Endodermal cell (in vitro differentiated cells): ENCODE measurements around the gene ZNF70. TPM values are rescaled to one million over a fixed set of nuclear protein-coding genes. Genes with fewer than 3 reads are reported as not detected.
A peak's percentile ranks its signal among the peaks of the same experiment; 100 is the strongest.

Experiments
- DNase-seq: peaks from one replicate; pipeline ENCODE4 v3.0.0-alpha.2; 2017
- H3K27ac ChIP-seq: 2 replicates; pipeline ENCODE4 v1.5.1; 2013; ENCODE audit warnings: mild to moderate bottlenecking, low read depth, low read length, moderate library complexity
- H3K27me3 ChIP-seq: 2 replicates; pipeline ENCODE4 v1.6.1; 2013; ENCODE audit warnings: mild to moderate bottlenecking, low read length, moderate library complexity; ENCODE audit not compliant: insufficient read depth, control insufficient read depth, poor library complexity, severe bottlenecking
- H3K36me3 ChIP-seq: 2 replicates; pipeline ENCODE4 v1.7.0; 2013; ENCODE audit warnings: mild to moderate bottlenecking, low read length, moderate library complexity; ENCODE audit not compliant: control insufficient read depth, insufficient read depth
- H3K4me1 ChIP-seq: one replicate; pipeline ENCODE4 v1.7.0; 2013; ENCODE audit warnings: low read length; ENCODE audit not compliant: control insufficient read depth, insufficient read depth
- H3K4me3 ChIP-seq: 2 replicates; pipeline ENCODE4 v1.5.1; 2013; ENCODE audit warnings: mild to moderate bottlenecking, low read length, moderate library complexity
- H3K9ac ChIP-seq: 2 replicates; pipeline ENCODE4 v1.6.1; 2013; ENCODE audit warnings: mild to moderate bottlenecking, low read length, moderate library complexity; ENCODE audit not compliant: poor library complexity, severe bottlenecking; ENCODE audit errors: extremely low read depth
- H3K9me3 ChIP-seq: 2 replicates; pipeline ENCODE4 v1.6.1; 2013; ENCODE audit warnings: mild to moderate bottlenecking, low read length, moderate library complexity; ENCODE audit not compliant: control insufficient read depth
- H3K27ac Mint-ChIP-seq: 2 replicates; pipeline ENCODE4 v1.8.0; 2020; ENCODE audit warnings: mixed read lengths
- H3K27me3 Mint-ChIP-seq: 2 replicates; pipeline ENCODE4 v1.8.0; 2021; ENCODE audit warnings: mild to moderate bottlenecking, mixed read lengths; ENCODE audit not compliant: insufficient read depth
- H3K36me3 Mint-ChIP-seq: 2 replicates; pipeline ENCODE4 v1.8.0; 2020; ENCODE audit warnings: low read depth, mixed read lengths
- H3K4me1 Mint-ChIP-seq: 2 replicates; pipeline ENCODE4 v1.8.0; 2020; ENCODE audit warnings: mixed read lengths
- H3K4me3 Mint-ChIP-seq: 2 replicates; pipeline ENCODE4 v1.8.0; 2020; ENCODE audit warnings: mild to moderate bottlenecking, moderate library complexity, mixed read lengths
- H3K9me3 Mint-ChIP-seq: 2 replicates; pipeline ENCODE4 v1.8.0; 2020; ENCODE audit warnings: mild to moderate bottlenecking, mixed read lengths
- WGBS, 2 experiments: methylation state at CpG; one replicate each; pipeline versions ENCODE4 v1.1.5 to v1.1.7; 2013; ENCODE audit warnings: missing lambda C conversion rate in 2 of 2, mixed read lengths in 1 of 2; ENCODE audit not compliant: insufficient coverage in 1 of 2, insufficient read length in 1 of 2; 5-methylcytosine and 5-hydroxymethylcytosine counted together
- total RNA-seq, 2 donors: library from RNA; stranded (reverse); fragmentation: NEBNext Ultra II Directional in 1 of 2; extraction: Animal tissue kit (Norgen Biotek cat#: 25700) in 1 of 2; gene quantifications; 2 replicates in 1 of 2; 3 replicates in 1 of 2; pipeline ENCODE4 v1.2.1, GENCODE V29; 2021
- TF ChIP-seq, protein P1 (sequence below): fragments of 200-600 bp; sonication (generic); conservative IDR thresholded peaks from 2 replicates; pipeline ENCODE4 v1.5.0; 2021; ENCODE audit warnings: antibody characterized with exemption, mild to moderate bottlenecking

Gene ZNF70
- total RNA-seq, 2 donors from 2014 or later, result 4.7 to 5.7 TPM

DNA sequence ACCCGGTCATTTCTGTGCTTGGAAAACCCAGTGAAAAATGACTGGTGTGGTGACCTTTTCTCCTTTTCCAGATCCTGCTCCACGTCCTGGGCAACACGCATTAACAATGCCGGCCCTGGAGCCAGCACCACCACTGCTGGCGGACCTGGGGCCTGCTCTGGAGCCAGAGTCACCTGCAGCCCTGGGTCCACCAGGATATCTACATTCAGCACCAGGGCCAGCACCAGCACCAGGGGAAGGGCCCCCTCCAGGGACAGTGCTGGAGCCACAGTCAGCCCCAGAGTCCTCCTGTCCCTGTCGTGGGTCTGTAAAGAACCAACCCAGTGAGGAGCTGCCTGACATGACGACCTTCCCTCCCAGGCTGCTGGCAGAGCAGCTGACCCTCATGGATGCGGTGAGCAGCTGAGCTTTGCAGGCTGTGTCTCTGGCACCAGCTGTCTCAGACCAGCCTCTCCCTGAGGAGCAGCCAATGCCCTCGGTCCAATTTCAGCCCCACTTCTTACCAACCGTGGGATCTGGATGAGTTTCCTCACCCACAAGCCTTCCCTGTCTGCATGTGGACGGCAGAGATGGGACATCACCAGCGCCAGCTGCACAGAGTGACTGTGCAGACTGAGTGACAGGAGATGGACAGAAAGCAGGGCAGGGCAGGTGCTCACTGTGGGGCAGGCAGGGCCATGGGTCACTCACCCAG lies 58.2 kb downstream of the ZNF70 start:
- H3K4me3 Mint-ChIP-seq, result no peak overlapping the region
- DNase-seq, result peak; percentile 76
- 90 to 91% methylated on average over 11 to 12 of the region's 12 CpGs for WGBS, 2 experiments

DNA sequence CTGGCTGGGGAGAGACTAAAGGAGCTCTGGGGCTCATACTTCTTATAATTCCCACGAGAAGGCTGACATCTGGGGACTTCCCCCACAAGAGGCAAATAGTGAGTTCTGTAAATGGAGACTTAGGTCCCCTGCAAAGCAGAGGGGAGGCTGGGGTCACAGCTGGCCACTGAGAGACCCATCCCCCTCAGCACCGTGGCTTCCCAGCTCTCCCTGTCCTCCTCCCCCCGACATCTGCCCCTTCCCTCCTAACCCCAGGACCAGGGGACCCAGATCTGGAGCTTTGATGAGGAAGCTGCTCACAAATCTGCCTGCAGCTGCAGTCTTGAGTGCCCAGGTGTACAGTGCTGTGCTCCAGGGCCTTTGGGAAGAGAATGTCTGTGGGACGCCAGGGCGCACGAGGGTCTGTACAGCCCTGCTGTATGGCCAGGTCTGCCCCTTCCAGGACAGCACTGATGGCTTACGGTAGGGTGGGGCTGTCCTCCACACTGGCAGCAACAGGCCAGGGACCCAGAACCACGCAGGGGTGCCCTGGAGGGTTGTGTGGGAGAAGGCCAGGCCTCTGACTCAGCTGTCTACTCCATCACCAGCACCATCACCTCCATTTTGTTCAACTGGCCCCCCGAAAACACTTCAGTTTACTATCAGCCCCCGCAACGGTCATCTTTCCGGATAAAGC lies 59.0 kb downstream of the ZNF70 start:
- Histone ChIP-seq H3K9me3 (no peaks in the 10 kb centered on the region), H3K4me1 (no peaks in the 10 kb centered on the region), H3K9ac (no peak overlapping the region), H3K27ac (no peak overlapping the region), H3K4me3 (no peak overlapping the region), H3K27me3 (no peaks in the 10 kb centered on the region), H3K36me3 (peaks cover 10% of the 10 kb centered on the region)
- Mint-ChIP-seq H3K36me3 (peaks cover 31% of the 10 kb centered on the region), H3K27me3 (no peaks in the 10 kb centered on the region), H3K4me1 (no peaks in the 10 kb centered on the region), H3K4me3 (no peak overlapping the region), H3K27ac (no peak overlapping the region), H3K9me3 (no peaks in the 10 kb centered on the region)
- 93 to 96% methylated on average over 7 to 12 of the region's 12 CpGs for WGBS, 2 experiments
- DNase-seq, result no peak
- TF ChIP-seq, protein P1, sequence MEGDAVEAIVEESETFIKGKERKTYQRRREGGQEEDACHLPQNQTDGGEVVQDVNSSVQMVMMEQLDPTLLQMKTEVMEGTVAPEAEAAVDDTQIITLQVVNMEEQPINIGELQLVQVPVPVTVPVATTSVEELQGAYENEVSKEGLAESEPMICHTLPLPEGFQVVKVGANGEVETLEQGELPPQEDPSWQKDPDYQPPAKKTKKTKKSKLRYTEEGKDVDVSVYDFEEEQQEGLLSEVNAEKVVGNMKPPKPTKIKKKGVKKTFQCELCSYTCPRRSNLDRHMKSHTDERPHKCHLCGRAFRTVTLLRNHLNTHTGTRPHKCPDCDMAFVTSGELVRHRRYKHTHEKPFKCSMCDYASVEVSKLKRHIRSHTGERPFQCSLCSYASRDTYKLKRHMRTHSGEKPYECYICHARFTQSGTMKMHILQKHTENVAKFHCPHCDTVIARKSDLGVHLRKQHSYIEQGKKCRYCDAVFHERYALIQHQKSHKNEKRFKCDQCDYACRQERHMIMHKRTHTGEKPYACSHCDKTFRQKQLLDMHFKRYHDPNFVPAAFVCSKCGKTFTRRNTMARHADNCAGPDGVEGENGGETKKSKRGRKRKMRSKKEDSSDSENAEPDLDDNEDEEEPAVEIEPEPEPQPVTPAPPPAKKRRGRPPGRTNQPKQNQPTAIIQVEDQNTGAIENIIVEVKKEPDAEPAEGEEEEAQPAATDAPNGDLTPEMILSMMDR, result no peak

More for the DNA sequence above, 58.2 kb downstream of the ZNF70 start:
- no peaks in the 10 kb centered on the region for H3K4me1 ChIP-seq
- TF ChIP-seq, protein P1, result no peak
- H3K9me3 ChIP-seq, result no peaks in the 10 kb centered on the region
- Mint-ChIP-seq H3K4me1 (no peaks in the 10 kb centered on the region), H3K9me3 (no peaks in the 10 kb centered on the region), H3K36me3 (peaks cover 31% of the 10 kb centered on the region), H3K27me3 (no peaks in the 10 kb centered on the region), H3K27ac (no peak overlapping the region)
- H3K4me3 ChIP-seq, result no peak overlapping the region
- no peak overlapping the region for H3K27ac ChIP-seq
- H3K36me3 ChIP-seq, result peaks cover 10% of the 10 kb centered on the region
- no peaks in the 10 kb centered on the region for H3K27me3 ChIP-seq
- H3K9ac ChIP-seq, result no peak overlapping the region

- no peaks in the 10 kb centered on the region for H3K9me3 ChIP-seq
- H3K27ac Mint-ChIP-seq, result no peak within 1 kb of the TSS
These were observed 60.2 kb downstream of the ZNF70 start, which contains the start of gene RGL4 for GRCh38 chr22:23690713-23691112. RGL4 (plus strand) TSS chr22:23691013; CDS start chr22:23692031, 1,018 bp downstream.

More at GRCh38 chr22:23690713-23691112, 60.2 kb downstream of the ZNF70 start, which contains the start of gene RGL4:
- 93 to 100% methylated on average over 1 to 5 of the region's 5 CpGs for WGBS, 2 experiments
- Histone ChIP-seq H3K9ac (no peak within 1 kb of the TSS), H3K4me3 (no peak within 1 kb of the TSS), H3K27me3 (no peaks in the 10 kb centered on the region), H3K4me1 (no peaks in the 10 kb centered on the region), H3K36me3 (peaks cover 10% of the 10 kb centered on the region), H3K27ac (no peak within 1 kb of the TSS)
- Mint-ChIP-seq H3K9me3 (no peaks in the 10 kb centered on the region), H3K36me3 (peaks cover 31% of the 10 kb centered on the region), H3K4me1 (no peaks in the 10 kb centered on the region), H3K4me3 (no peak within 1 kb of the TSS), H3K27me3 (no peaks in the 10 kb centered on the region)
- no peak for DNase-seq
- TF ChIP-seq, protein P1, result no peak
